Adipose tissue (tissue), 3 donors: ENCODE data around the gene SLX4IP. TPM values are rescaled to one million over a fixed set of nuclear protein-coding genes. Genes with fewer than 3 reads are reported as not detected.

Source experiments
- H3K27ac ChIP-seq: one replicate; pipeline ENCODE4 v1.5.1; 2013; ENCODE audit warnings: low read depth, low read length
- whole genome bisulfite sequencing, 3 donors: extraction: QIAGEN DNeasy Blood & Tissue Kit; methylation state at CpG; one replicate each; pipeline ENCODE4 v1.1.7; 2013; 5-methylcytosine and 5-hydroxymethylcytosine counted together
- polyA plus RNA-seq, 3 donors: library from polyadenylated mRNA; stranded (reverse); fragments of 200-250 nt; gene quantifications; one replicate each; pipeline ENCODE4 v1.2.3, GENCODE V29; 2013
- donor health status: healthy with polysubstance abuse.
- donor health status: Bipolar disorder and iron deficiency.
- donor health status: healthy.

SLX4IP gene
- polyA plus RNA-seq, 3 donors = 0.62 to 1.6 (median 1.1) TPM

DNA sequence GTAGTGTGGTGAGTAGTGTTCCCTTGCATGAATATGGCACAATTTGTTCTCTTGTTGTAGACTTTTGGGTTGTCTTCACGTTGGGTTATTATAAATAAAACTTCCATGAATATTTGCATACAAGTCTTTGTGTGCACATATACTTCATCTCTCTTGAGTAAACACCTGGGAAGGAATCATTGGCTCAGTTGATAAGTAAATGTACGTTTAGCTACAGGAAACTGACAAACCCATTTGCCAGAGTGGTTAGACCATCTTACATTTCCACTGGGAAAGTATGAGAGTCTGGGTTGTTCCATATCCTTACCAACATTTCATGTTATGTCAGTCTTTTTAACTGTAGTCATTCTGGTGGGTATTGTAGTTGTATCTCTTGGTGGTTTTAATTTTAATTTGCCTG is 119.2 kb downstream of the SLX4IP start:
- WGBS, 3 donors = 42 to 79% (median 72%) methylated on average over 2 of the region's 2 CpGs
- no peak overlapping the region for H3K27ac ChIP-seq

DNA sequence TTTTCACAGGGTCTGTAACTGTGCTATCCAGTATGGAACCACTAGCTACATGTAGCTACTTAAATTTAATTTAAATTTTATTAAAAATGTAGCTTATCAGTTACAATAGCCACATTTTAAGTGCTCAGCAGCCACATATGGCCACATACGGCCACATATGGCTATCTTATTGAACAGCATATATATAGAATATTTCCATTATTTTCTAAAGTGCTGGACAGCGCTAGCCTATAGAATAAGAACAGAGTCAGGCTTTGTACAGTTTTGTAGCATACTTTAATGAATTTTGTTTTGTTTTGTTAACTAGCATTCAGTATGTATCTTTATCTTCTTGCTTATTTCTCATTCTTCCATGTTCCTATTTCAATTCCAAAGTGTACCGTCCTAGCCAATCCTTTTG is 120.3 kb downstream of the SLX4IP start:
- 95 to 96% (median 96%) methylated on average over 3 of the region's 3 CpGs for WGBS, 3 donors
- no peak overlapping the region for H3K27ac ChIP-seq

DNA sequence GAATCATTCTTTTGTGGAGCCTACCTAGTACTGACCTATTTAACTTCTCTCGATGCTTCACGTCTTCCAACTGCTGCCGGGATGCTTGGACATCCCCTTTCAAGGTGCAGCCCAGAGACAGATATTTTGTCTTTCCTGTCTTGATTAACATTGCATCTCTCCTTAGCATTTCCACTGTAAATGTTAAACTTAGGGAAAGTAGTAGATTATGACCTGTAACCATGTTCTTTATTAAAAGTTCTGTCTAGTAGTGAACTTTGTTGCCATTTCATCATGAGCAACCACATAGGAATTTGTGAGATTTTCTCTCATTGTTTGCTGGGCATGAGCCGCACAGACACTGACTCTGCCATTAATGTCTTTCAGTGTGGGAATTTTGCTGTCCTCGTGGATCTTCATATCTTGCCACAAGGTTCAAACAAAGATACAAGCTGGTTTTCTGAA is 120.8 kb downstream of the SLX4IP start:
- no peak overlapping the region for H3K27ac ChIP-seq

DNA sequence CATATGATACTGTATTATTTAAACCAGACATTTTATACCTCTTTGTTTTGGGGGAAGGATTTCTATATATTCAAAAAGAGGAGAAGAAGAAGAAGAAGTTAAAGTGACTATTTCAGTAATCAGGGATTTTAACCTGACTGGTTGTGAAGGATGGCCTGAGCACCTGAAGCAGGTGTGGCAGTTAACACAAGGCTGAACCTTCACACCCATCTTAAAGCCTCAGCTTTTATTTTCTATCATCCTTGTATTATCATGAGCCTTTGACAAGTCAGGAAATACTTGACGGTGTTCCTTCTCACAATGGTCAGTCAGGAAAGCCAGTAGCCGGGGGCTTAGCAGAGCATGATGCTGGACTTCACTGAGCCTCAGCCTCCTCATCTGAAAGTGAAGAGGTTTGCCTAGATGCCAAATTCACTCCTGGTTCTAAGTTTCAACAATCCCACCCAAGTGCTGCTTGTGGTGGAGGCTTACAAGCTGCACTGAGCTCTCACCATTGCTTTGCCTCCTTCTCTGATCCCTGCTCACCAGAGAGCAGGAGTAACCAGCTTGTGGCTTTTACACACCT is 121.5 kb downstream of the SLX4IP start:
- WGBS, 3 donors = 80 to 92% (median 91%) methylated on average over 2 of the region's 2 CpGs
- H3K27ac ChIP-seq = no peak overlapping the region

More for the DNA sequence above, 120.8 kb downstream of the SLX4IP start:
- WGBS, 3 donors = 77 to 85% (median 84%) methylated on average over 5 of the region's 5 CpGs

DNA sequence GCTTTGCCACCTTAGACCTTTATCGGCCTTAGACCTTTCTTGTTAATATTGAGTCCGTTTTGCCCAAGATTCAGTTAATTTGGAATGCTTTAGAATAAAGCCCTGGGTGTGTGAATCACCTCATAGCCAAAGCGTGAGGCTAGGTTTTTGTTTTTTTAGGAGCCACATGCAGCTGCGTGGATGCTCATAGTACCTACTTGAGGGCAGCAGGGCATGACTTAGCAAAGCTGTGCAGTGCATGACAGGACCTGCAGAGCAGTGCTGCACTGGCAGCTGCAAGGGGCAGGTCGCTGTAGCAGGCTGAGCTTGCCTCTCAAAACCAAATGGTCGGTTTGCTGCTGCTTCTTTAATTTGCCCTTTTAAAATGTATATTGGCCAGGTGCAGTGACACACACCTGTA is 122.6 kb downstream of the SLX4IP start:
- no peak overlapping the region for H3K27ac ChIP-seq
- WGBS, 3 donors = 91 to 94% (median 93%) methylated on average over 6 of the region's 6 CpGs

DNA sequence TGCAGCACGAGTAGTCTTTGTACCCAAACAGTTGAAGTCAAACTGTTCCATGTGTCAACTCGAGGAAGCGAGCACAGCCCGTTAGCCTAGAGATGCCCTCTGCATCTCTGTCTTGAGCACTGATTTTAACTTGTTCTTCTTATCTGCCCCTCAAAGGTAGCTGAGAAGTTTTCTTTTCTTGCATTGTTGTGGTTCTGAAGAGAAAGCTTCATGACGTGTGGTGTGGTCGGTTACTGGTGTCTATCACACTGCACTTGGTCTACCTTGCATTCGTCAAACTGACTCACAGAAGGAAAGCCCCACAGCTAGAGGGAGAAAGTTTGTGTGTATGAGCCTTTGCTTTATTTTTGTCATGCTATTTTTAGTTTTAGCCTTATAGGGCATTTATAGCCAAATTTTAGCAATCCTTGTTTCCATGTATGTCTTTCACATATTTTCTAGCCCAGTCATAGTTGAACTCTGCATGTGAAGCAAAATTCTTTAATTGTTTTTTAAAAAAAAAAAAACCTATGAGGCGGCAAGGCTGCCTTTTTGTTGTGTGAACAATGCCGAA is 123.6 kb downstream of the SLX4IP start:
- WGBS, 3 donors = 79 to 88% (median 83%) methylated on average over 9 of the region's 9 CpGs
- no peak overlapping the region for H3K27ac ChIP-seq

DNA sequence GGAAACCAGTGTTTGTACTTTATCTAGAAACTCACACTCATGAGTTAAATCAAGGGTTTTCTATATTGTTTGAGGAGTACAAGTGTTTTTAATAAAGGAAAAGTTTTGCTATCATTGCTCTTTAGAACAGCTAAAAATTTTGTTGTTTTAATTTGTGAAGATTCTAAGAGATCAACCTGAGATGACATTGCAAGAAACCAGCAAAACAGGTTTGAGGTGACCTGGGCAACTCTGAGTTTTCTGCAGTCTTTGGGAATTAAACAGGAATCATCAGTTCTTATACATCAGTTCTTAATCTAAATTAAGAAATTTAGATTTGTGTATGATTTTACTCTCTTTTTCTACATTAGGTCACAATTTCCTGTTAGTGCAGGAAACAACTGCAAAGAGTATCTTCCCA is 124.2 kb downstream of the SLX4IP start:
- H3K27ac ChIP-seq = no peak overlapping the region

DNA sequence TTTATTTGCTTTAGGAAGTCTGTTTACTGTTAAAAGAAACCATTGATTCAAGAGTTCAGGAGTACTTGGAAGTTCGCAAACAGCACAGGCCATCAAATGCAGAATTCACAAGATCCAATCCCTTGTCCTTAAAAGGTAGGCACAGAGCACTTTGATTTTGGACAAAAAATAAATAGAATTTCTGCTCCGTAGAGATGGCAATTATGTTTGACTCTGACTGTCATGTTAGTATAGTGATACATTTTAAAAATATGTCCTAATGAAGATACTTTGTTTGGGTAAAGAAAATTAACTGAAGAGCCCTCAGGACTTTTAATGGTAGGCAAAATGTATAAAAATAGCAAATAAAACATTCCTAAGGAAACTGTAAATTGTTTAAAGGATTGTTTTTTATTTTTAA is 125.6 kb downstream of the SLX4IP start:
- H3K27ac ChIP-seq = no peak overlapping the region
- whole genome bisulfite sequencing, 3 donors = 91 to 95% (median 95%) methylated on average over 2 of the region's 2 CpGs

DNA sequence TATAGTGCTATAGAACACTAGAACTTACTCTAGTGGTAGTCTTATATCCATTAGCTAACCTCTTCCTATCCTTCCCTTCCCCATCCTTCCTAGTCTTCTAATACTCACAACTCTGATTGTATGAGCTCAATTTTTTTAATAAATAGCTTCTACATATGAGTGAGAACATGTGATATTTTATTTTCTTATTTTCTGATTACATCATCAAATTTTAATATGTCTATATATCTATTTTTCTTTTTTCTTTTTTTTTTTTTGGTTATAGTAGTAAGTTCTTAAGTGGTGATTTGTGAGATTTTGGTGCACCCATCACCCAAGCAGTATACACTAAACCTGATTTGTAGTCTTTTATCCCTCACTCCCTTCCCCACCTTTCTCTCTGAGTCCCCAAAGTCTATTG is 126.2 kb downstream of the SLX4IP start:
- no peak overlapping the region for H3K27ac ChIP-seq

DNA sequence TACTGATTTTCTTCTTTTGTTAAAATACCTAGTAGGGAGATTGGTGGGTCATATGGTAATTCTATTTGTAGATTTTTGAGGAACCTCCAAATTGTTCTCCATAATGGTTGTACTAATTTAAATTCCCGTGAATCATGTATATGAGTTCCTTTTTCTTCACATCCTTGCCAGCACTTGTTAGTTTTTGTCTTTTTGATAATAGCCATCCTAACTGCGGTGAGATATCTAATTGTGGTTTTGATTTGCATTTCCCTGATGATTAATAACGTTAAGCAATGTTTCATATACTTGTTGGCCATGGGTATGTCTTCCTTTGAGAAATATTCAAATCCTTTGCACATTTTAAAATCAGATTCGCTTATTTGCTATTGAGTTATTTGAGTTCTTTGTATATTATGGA is 127.8 kb downstream of the SLX4IP start:
- no peak overlapping the region for H3K27ac ChIP-seq
- WGBS, 3 donors = 84 to 95% (median 87%) methylated on average over 4 of the region's 4 CpGs

DNA sequence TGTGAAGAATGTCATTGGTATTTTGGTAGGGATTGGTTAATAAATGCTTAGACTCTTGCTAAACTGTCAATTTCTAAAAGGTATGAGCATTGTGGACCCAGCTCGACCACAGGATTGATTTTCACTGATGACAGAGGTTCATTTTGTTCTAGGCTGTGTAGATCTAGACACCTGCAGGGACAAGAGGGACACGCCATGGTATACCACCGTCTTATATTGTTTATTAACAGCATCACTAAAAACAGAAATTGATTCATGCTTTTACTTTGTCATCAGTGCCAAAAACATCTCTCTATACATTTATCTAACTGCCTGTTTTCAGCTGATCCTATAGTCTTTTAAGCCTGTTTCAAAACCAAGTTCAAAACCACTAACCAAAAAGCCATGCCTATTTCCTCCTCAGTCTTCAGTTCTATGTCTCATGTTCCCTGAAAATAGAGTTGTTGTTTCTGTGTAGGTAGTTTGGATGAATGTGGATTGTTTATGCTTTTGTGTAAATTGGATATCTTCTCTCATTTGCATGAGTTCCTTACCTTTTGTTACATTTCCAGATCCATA is 128.9 kb downstream of the SLX4IP start:
- no peak overlapping the region for H3K27ac ChIP-seq
- 85 to 90% (median 87%) methylated on average over 3 of the region's 3 CpGs for WGBS, 3 donors

DNA sequence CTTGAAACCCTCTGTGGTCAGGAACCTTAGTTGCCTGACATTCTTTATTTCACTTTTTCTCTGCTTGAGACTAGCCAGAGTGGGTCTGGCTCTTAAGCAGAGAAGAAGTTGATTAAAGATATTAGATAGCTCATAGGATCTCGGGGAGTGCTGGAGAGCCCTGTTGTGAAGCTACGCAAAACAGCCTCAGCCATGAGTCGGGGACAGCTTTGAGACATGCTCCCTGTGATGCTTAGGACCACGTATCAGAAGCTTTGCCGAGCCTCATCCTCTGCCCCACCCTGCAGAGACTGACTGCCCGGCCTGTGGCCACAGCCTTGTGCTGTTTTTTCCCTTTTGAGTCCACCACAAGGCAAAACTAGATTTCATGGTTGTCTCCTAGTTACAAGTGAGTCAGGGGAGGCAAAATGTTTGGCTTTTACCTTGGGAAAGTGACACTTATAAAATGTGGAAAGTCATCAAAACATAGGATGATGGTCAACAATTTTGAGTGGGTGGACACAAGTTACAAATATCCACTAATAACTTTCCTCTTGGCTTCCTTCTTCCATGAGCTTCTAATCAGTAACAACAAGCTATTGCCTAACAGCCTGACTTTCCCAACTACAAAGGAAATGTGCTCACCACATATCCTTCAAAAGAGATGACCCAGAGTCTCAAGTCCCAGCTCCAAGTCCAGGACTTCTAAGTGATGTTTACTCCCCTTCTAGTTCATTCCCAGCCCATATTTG is 130.3 kb downstream of the SLX4IP start:
- 69 to 90% (median 74%) methylated on average over 6 of the region's 6 CpGs for WGBS, 3 donors
- H3K27ac ChIP-seq = no peak overlapping the region

DNA sequence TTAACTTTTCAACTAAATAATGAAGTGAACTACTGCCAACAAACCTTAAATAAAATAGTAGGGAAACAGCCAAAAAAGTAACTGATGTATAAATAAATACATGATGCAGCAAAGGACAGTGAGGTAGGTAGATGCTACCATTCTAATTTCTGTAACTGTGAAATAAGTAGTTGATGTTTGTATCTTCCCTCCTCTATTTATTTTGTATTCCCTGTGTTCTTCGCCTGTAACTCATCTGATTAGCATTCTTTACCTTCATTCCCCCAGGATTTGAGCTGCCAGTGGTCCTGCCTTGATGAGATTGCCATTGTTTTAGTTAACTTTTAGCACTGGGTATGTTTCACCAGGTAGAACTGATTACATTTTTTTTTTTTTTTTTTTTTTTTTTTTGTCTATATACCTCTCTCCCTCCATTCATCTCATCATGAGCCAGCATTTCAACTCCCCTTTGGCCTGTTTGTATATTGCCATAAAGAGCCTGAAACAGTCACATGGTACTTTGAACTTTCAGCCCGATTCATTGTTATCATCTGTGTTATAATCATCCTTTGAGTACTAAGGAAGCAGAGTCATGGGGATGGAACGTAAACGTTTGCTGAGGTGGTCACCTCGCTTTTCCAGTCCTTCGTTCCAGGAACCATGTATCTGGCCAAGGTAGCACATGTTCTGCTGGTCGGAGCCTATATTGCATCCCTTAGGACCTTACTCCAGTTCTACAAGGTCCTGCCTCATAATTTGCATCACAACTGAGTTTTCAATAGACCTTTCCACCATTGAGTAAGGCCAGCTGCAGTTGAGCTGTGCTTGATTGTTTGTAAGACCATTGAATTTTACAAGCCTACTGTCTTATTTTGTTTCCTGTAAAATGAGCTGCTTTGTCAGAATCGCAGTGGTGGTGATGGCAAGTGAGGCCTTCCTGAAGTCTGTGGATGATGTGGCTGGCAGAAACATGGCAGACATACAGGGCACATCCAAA is 131.1 kb downstream of the SLX4IP start:
- no peak overlapping the region for H3K27ac ChIP-seq

DNA sequence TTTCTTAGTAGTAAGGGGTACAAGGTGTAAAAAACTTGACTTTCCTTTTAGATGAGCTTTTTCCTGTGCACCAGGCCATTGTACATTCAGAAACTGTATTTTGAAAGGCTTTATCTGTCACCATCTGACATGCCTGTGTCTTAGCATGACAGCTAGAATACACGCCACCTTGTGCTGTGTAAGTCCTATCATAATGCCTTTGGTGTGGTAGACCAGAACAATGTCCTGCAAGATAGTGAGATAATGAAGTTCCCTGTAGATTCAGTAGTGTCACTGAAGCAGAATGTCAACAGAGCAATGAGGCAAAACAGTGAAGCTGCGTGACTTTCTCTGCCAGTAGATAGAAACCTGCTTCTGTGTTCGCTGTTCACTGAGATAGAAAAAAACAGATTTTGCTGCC is 132.9 kb downstream of the SLX4IP start:
- H3K27ac ChIP-seq = no peak overlapping the region
- WGBS, 3 donors = 90 to 96% (median 95%) methylated on average over 3 of the region's 3 CpGs

More for the DNA sequence above, 131.1 kb downstream of the SLX4IP start:
- WGBS, 3 donors = 76 to 90% (median 88%) methylated on average over 8 of the region's 8 CpGs

DNA sequence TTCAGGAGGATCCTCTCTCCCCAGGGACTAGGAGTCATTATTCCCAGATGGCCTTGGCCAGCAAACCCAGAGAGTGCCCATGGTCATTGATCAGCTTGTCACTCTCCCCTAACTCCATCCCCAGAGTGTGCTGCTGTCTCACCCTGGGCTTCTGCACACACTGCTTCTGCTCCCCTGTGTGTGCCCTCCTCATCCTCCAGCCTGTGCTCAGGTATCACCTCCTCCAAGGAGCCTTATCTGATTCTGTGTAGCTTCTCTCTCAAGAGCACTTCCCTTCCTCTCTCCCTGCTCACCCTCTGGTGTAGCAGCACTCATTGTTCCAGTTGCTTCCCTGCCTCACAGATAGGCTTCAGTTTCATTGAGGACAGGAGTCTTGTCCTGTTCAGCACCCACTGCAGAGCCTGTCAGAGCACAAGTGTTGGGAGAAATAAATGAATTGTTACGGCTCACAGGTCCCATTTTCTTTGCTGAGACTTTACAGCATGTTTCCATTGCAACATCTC is 136.3 kb downstream of the SLX4IP start:
- H3K27ac ChIP-seq = no peak overlapping the region
- 89 to 100% (median 97%) methylated on average over 1 of the region's 1 CpG for whole genome bisulfite sequencing, 3 donors

DNA sequence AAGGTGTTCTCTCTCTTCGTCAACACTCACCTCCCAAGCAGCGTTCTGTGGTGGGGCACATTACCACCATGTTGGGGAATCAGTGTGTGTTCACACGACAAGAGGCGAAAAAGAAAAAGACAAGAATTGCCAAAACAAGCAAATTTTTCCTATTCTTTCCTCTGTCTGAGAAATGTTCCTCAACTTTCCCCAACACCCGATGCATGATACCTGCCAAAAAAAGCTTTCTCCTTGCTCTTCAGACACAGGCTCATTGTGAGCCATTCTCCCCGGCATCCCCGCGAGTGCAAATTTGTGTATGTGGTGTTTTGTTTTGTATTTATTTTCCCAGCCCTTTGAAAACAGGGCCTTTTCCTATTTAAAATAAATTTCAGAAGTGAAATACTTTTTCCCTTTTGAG is 137.7 kb downstream of the SLX4IP start:
- no peak overlapping the region for H3K27ac ChIP-seq
- WGBS, 3 donors = 95 to 97% (median 96%) methylated on average over 8 of the region's 8 CpGs

DNA sequence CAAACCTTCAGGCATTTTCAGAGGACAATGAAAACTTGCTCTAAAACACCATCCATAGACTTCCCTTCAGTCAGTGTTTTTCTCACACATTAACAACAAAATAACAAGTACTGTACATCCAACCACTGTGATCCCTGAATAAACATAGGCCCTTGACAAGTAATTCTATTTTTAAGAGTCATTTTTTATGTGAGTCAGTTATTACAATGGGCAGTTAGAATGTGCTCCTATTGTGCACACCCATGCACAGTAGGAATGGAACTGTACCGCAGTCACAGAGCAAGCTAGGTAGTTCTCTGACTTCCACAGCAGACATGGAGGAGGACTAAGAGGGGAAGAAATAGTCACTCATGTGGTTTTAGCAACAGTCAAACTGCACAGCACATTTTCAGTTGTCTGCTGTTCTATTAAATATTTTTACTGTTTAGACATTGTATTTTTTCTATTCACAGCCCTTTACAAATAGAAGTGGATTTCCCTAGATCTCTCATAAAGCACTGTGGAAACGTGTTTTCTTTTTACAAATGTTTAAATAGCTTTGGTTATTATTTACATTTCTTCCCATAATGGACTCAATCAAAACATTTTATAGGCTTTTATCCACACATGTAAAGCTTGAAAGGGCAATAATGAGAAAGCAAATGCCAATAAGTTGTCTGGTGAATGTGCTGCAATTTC is 138.3 kb downstream of the SLX4IP start:
- 63 to 90% (median 88%) methylated on average over 2 of the region's 2 CpGs for WGBS, 3 donors
- H3K27ac ChIP-seq = no peak overlapping the region

DNA sequence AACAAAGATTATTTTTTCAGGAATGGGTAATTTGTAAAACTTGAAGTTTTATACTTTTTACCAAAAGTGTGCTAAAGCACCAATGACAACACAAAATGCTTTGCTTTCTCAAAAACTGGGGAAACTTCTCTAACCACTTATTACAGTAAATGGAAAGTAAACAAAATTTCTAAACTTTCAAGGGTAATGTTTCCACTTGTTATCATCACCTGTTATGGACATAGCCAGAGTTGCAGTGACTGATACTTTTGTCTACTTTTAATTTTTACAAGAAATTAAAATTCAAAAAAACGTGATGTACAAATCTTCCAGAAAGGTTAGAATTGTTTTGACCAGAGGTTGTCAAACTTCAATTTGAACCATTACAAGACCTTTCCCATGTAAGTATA is 138.8 kb downstream of the SLX4IP start:
- no peak overlapping the region for H3K27ac ChIP-seq

More for the DNA sequence above, 138.8 kb downstream of the SLX4IP start:
- 31 to 89% (median 87%) methylated on average over 1 of the region's 1 CpG for WGBS, 3 donors
